HG03066 (cell line): ENCODE data around the gene RPS6KC1.
A peak's percentile ranks its signal among the peaks of the same experiment; 100 is the strongest.
"Not testable (repeated sequence)": the region's sequence is repeated elsewhere in the genome, so short reads cannot be mapped to it uniquely, and the experiment has no call there.

Experiments used
- ATAC-seq: cut with Tn5 transposase; IDR thresholded peaks from one replicate; pipeline ENCODE4 v1.9.1; 2021; ENCODE audit warnings: low read depth; ENCODE audit not compliant: unreplicated experiment

Gene RPS6KC1

GRCh38 chr1:213051127-213051880 is at the start of gene RPS6KC1:
RPS6KC1 (plus strand) TSS chr1:213051241; CDS start chr1:213051405, 164 bp downstream.
- peak; percentile 97 for ATAC-seq

GRCh38 chr1:213003256-213003655 is 47.8 kb upstream of the RPS6KC1 start:
- no peak for ATAC-seq

- peak; percentile 94 for ATAC-seq
Measured at GRCh38 chr1:213008564-213008963, 42.5 kb upstream of the RPS6KC1 start.

- ATAC-seq, result no peak
Measured at GRCh38 chr1:213014642-213015041, 36.4 kb upstream of the RPS6KC1 start.

GRCh38 chr1:213015099-213016050 is 35.7 kb upstream of the RPS6KC1 start, which contains the start of gene ANGEL2:
ANGEL2 (minus strand) TSS chr1:213015867; CDS start chr1:213015671, 196 bp downstream.
- peak; percentile 92 for ATAC-seq

GRCh38 chr1:213017447-213018273 is 33.4 kb upstream of the RPS6KC1 start:
- no peak for ATAC-seq

- ATAC-seq, result no peak
Measured at GRCh38 chr1:213019450-213019849, 31.6 kb upstream of the RPS6KC1 start.

- no peak for ATAC-seq
Measured at GRCh38 chr1:213020016-213020415, 31.0 kb upstream of the RPS6KC1 start.

- ATAC-seq, result not testable (repeated sequence)
Measured at GRCh38 chr1:213027024-213027423, 24.0 kb upstream of the RPS6KC1 start.

- ATAC-seq, result no peak
Measured at GRCh38 chr1:213032651-213033050, 18.4 kb upstream of the RPS6KC1 start.

- no peak for ATAC-seq
Measured at GRCh38 chr1:213034713-213035112, 16.3 kb upstream of the RPS6KC1 start.

- ATAC-seq, result no peak
Measured at GRCh38 chr1:213035573-213035972, 15.5 kb upstream of the RPS6KC1 start.

- ATAC-seq, result no peak
Measured at GRCh38 chr1:213041443-213041842, 9.6 kb upstream of the RPS6KC1 start.

- not testable (repeated sequence) for ATAC-seq
Measured at GRCh38 chr1:213045321-213046226, 5.5 kb upstream of the RPS6KC1 start.

GRCh38 chr1:213049232-213049631 is 1.8 kb upstream of the RPS6KC1 start:
- no peak for ATAC-seq

GRCh38 chr1:213050745-213051126 is 305 bp upstream of the RPS6KC1 start:
- ATAC-seq, result peak; percentile 31

GRCh38 chr1:213051881-213052202 is 801 bp downstream of the RPS6KC1 start:
- no peak for ATAC-seq

- ATAC-seq, result no peak
Measured at GRCh38 chr1:213053455-213053854, 2.4 kb downstream of the RPS6KC1 start.

- ATAC-seq, result no peak
Measured at GRCh38 chr1:213054142-213054541, 3.1 kb downstream of the RPS6KC1 start.
